Lower leg skin (tissue), 4 donors: ENCODE results near the gene AGO3. TPM values are rescaled to one million over a fixed set of nuclear protein-coding genes. Genes with fewer than 3 reads are reported as not detected.
"Not testable (repeated sequence)": the region's sequence is repeated elsewhere in the genome, so short reads cannot be mapped to it uniquely, and the experiment has no call there.

ENCODE experiments used
- DNase-seq, 2 donors: peaks; one replicate each; pipeline ENCODE4 v3.0.0-alpha.2; 2019; ENCODE audit warnings: low spot score in 2 of 2
- H3K4me3 ChIP-seq: fragments of 200-600 bp; sonication (generic); 2 replicates; pipeline ENCODE4 v1.5.1; 2017; ENCODE audit warnings: mild to moderate bottlenecking, low read depth; ENCODE audit not compliant: poor library complexity, severe bottlenecking
- POLR2A ChIP-seq, 2 donors: fragments of 450-650 bp; IDR thresholded peaks; one replicate each; pipeline ENCODE4 v1.6.1; 2016 to 2017; ENCODE audit warnings: antibody characterized with exemption in 2 of 2, mild to moderate bottlenecking in 1 of 2, moderate library complexity in 1 of 2
- WGBS, 2 donors: methylation state at CpG; one replicate each; pipeline ENCODE4 v1.1.5; 2018; 5-methylcytosine and 5-hydroxymethylcytosine counted together
- intact Hi-C: fragments of 100-400 bp; cut with DNase I; formaldehyde crosslinking; loops from one replicate; pipeline ENCODE4 v1.15.0; 2023; ENCODE audit warnings: low total_unique reads
- total RNA-seq, 4 donors: library from RNA; depleted of rRNA; stranded (reverse); fragments of >200 nt; gene quantifications; one replicate each; pipeline ENCODE4 v1.1.0, GENCODE V29; 2016
- TF ChIP-seq, protein P1 (sequence below), 3 donors: fragments of 450-650 bp; IDR thresholded peaks; one replicate each; pipeline ENCODE4 v1.5.1; 2016; ENCODE audit warnings: antibody characterized with exemption in 3 of 3, mild to moderate bottlenecking in 3 of 3, moderate library complexity in 2 of 3

AGO3 gene
- total RNA-seq, 4 donors from 2014 or later = 11.5 to 25.8 (median 20.9) TPM

DNA sequence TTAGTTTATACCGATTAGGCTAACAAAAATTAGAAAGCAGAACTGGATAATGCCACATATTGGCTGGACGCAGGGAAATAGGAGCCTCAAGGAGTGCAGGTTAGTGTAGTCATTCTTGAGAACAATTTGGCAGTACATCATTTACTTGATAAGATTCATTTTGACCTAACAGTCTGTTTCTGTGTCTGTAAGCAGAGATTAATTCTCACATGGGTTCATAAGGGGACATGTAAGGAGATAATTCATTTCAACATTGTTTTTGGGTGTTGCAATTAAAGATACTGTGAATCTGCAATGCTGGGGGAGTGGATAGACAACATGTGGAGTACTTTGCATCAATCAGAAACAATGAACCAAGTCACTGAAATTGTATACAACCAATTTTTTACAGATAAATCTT lies 32.0 kb downstream of the AGO3 start:
- 86 to 92% methylated on average over 2 of the region's 2 CpGs for WGBS, 2 donors

DNA sequence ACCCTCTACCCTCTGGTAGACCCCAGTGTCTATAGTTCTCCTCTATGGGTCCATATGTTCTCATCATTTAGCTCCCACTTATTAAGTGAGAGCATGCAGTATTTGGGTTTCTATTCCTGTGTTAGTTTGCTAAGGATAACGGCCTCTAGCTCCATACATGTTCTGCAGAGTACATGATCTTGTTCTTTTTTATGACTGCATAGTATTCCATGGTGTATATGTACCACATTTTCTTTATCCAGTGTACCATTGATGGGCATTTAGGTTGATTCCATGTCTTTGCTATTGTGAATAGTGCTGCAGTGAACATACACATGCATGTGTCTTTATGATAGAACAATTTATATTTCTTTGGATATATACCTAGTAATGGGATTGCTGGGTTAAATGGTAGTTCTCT lies 33.4 kb downstream of the AGO3 start:
- H3K4me3 ChIP-seq, intact Hi-C loops, DNase-seq: not testable (repeated sequence)
- 95 to 100% methylated on average over 1 of the region's 1 CpG for WGBS, 2 donors

More for the DNA sequence above, 32.0 kb downstream of the AGO3 start:
- no peak overlapping the region for H3K4me3 ChIP-seq
- intact Hi-C loops = no loop called here
- DNase-seq = no peak
- TF ChIP-seq POLR2A (IDR thresholded peaks at IDR 0.05) = no peak
- TF ChIP-seq, protein P1, sequence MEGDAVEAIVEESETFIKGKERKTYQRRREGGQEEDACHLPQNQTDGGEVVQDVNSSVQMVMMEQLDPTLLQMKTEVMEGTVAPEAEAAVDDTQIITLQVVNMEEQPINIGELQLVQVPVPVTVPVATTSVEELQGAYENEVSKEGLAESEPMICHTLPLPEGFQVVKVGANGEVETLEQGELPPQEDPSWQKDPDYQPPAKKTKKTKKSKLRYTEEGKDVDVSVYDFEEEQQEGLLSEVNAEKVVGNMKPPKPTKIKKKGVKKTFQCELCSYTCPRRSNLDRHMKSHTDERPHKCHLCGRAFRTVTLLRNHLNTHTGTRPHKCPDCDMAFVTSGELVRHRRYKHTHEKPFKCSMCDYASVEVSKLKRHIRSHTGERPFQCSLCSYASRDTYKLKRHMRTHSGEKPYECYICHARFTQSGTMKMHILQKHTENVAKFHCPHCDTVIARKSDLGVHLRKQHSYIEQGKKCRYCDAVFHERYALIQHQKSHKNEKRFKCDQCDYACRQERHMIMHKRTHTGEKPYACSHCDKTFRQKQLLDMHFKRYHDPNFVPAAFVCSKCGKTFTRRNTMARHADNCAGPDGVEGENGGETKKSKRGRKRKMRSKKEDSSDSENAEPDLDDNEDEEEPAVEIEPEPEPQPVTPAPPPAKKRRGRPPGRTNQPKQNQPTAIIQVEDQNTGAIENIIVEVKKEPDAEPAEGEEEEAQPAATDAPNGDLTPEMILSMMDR (IDR thresholded peaks at IDR 0.05) = no peak

DNA sequence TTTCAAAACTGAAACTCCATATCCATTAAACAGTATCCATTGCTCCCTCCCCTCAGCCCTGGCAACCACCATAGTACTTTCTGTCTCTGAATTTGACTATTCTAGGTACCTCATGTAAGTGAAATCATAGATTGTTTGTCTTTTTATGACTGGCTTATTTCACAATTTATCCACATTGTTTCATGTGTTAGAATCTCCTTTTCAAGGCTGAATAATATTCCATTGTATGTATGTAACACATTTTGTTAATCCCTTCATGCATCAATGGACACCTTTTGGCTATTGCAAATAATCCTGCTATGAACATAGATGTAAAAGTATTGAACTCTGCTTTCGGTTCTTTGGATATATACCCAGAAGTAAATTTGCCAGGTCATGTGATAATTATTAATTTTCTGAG lies 37.5 kb downstream of the AGO3 start:
- H3K4me3 ChIP-seq = no peak overlapping the region
- 97 to 100% methylated on average over 1 of the region's 1 CpG for WGBS, 2 donors
- no peak for TF ChIP-seq POLR2A (IDR thresholded peaks at IDR 0.05)
- TF ChIP-seq, protein P1 (IDR thresholded peaks at IDR 0.05) = no peak
- no peak for DNase-seq
- intact Hi-C loops = no loop called here

DNA sequence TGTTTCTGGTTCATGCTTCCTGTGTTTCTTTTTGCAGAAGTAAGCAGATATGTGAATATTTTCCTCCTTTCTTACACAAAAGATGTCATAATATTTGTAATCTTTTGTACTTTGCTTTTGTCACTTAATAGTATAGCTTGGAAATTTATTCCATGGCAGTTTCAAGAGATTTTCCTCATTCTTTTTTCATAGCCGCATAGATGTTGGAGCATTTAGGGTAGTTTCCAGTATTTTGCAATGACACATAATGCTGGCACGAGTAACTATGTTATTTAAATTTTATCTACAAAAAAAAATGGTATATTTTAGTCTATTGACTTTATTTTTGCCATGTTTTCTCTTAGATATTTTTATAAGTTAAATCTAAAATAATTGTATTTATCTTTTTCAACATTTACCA lies 40.7 kb downstream of the AGO3 start:
- 95 to 96% methylated on average over 2 of the region's 2 CpGs for WGBS, 2 donors
- DNase-seq = no peak
- TF ChIP-seq, protein P1 (IDR thresholded peaks at IDR 0.05) = no peak
- TF ChIP-seq POLR2A (IDR thresholded peaks at IDR 0.05) = no peak
- intact Hi-C loops = no loop called here
- H3K4me3 ChIP-seq = no peak overlapping the region

DNA sequence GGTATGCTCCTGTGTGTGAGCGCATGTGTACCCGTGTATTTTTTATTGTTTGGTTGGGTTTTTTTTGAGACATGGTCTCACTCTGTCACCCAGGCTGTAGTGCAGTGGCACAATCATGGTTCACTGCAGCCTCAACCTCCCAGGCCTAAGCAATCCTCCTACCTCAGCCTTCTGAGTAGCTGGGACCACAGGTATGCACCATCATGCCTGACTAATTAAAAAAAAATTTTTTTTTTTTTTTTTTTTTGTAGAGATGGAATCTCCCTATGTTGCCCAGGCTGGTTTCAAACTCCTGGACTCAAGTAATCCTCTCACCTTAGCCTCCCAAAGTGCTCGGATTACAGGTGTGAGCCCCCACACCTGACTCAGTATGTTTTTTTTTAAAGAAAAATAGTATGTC lies 41.7 kb downstream of the AGO3 start:
- H3K4me3 ChIP-seq, intact Hi-C loops, DNase-seq: not testable (repeated sequence)
- 95 to 99% methylated on average over 3 of the region's 3 CpGs for WGBS, 2 donors

DNA sequence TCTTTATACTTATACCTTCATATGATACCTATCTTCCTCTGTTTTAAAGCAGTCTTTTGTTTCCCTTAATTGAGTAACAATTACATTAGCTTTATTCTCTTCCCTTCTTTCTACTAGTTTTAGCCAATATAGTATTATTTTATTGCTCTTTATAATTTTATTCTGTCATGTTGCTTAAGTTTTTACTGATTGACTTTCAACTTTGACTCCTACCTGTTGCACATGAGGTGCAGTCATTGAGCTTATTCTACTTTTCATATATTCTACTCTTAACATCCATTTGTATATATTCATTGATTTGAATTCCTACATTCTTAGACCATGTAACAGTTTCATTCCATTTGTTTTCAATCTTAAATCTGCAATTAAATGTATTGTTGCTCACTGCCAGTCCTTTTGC lies 49.2 kb downstream of the AGO3 start:
- intact Hi-C loops = no loop called here
- H3K4me3 ChIP-seq = no peak overlapping the region
- DNase-seq = no peak
- TF ChIP-seq, protein P1 (IDR thresholded peaks at IDR 0.05) = no peak
- no peak for TF ChIP-seq POLR2A (IDR thresholded peaks at IDR 0.05)

DNA sequence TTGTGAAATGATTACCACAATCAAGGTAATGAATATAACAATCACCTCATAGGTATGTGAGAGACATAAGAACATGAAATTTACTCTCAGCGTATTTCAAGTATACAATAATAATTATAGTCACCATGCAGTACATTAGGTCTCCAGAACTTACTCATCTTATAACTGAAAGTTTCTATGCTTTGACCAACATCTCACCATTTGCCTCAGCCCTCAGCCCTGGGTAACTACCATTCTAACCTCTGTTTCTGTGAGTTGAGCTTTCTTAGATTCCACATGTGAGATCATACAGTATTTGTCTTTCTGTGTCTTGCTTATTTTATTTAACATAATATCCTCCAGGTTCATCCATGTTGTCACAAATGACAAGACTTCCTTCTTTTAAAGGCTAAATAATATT lies 57.3 kb downstream of the AGO3 start:
- DNase-seq = no peak
- intact Hi-C loops = no loop called here
- TF ChIP-seq, protein P1 (IDR thresholded peaks at IDR 0.05) = no peak
- TF ChIP-seq POLR2A (IDR thresholded peaks at IDR 0.05) = no peak
- H3K4me3 ChIP-seq = no peak overlapping the region
- 94% methylated on average over 1 of the region's 1 CpG for WGBS, 2 donors
